ENCODE data around the gene CERK.

CERK gene

DNA sequence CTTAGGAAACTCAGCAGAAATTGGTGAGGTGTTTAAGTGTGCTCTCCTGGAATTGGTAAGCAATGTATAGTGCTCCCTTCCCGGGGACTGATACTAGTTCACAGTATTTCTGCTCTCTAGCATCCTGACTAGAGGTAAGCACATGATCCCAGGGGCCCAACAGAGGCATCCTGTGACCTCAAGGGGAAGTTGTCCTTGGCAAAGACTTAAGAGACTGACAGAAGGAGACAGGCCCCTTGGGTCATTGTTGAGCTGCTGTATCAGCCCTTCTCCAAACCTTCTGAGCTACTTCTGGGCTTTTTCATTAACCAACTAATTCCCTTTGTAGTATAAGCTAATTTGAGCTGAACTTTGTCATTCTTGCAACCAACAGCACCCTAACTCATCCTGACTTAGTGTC lies 20.1 kb upstream of the CERK start:
- TF ChIP-seq GATA2 (IDR thresholded peaks at IDR 0.05; ENCODE audit: low read depth, low read length), result no peak
- TF ChIP-seq GATA3 (IDR thresholded peaks at IDR 0.05; ENCODE audit: low read depth, low read length), result no peak

DNA sequence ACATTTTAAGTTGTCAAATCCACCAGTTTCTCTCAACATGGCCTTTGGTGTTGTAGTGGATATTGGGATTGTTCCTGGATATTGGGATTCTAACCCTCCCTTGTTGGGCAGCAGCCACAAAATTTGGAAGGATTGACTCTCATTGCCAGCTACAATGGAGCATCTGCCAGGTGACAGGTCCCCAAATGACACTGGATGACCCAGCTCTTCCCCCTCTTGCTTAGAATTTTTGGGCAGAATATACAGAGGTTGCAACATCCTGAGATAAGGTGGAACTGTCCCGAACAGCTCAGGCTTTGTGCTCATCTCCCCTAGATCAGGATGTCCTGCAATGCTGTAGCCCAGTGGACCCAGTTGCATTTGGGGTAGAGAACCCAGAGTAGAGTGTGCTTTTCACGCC lies 19.1 kb upstream of the CERK start:
- TF ChIP-seq GATA2 (IDR thresholded peaks at IDR 0.05; ENCODE audit: low read depth, low read length), result no peak
- TF ChIP-seq GATA3 (IDR thresholded peaks at IDR 0.05; ENCODE audit: low read depth, low read length), result no peak

DNA sequence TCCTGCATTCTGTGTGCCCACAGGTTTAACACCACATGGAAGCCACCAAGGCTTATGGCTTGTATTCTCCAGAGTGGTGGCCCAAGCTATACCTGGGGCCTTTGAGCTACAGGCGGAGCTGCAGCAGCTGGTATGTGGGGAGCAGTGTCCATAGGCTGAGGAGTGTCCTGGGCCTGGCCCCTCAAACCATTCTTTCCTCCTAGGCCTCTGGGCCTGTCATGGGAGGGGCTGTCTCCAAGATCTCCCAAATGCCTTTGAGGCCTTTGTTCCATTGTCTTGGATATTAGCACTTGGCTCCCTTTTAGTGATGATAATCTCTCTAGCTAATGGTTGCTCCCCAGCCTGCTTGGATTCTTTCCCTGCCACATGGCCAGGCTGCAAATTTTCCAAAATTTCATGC lies 18.0 kb upstream of the CERK start:
- TF ChIP-seq GATA3 (IDR thresholded peaks at IDR 0.05; ENCODE audit: low read depth, low read length) (no peak), GATA2 (IDR thresholded peaks at IDR 0.05; ENCODE audit: low read depth, low read length) (no peak)

DNA sequence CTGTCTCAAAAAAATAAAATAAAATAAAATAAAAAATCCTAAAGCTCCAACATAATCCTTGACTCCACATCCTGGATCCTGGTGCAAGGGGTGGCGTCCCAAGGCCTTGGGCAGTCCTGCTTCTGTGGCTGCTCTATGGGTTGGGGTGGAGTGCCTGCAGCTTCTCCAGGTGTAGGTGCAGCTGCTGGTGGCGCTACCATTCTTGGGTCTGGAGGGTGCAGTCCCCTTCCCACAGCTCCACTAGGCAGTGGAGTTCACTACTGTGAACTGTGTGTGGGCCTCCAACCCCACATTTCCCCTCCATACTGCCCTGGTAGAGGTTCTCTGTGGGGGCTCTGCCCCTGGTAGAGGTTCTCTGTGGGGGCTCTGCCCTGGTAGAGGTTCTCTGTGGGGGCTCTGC lies 17.5 kb upstream of the CERK start:
- TF ChIP-seq GATA2 (IDR thresholded peaks at IDR 0.05; ENCODE audit: low read depth, low read length) (no peak), GATA3 (IDR thresholded peaks at IDR 0.05; ENCODE audit: low read depth, low read length) (no peak)

DNA sequence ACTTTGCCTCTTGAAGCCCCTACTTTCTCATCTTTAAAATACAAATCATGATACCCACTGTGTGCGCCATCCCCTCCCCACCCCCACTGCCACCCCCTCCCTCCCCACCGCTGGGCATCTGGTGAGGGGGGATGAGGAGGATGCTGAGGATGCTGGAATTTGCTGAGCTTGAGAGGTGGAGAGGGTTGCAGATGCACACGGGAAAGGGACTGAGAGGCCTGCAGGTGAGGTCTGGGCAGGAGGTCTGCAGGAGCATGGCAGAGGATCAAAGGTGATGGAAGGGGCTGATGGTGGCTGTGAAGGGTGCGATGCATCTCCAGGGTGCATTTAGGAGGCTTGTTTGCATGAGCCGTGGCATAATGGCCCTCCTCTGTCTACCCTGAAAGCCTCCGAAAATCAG lies 16.8 kb upstream of the CERK start:
- no peak for TF ChIP-seq GATA2 (IDR thresholded peaks at IDR 0.05; ENCODE audit: low read depth, low read length)
- TF ChIP-seq GATA3 (IDR thresholded peaks at IDR 0.05; ENCODE audit: low read depth, low read length), result no peak

DNA sequence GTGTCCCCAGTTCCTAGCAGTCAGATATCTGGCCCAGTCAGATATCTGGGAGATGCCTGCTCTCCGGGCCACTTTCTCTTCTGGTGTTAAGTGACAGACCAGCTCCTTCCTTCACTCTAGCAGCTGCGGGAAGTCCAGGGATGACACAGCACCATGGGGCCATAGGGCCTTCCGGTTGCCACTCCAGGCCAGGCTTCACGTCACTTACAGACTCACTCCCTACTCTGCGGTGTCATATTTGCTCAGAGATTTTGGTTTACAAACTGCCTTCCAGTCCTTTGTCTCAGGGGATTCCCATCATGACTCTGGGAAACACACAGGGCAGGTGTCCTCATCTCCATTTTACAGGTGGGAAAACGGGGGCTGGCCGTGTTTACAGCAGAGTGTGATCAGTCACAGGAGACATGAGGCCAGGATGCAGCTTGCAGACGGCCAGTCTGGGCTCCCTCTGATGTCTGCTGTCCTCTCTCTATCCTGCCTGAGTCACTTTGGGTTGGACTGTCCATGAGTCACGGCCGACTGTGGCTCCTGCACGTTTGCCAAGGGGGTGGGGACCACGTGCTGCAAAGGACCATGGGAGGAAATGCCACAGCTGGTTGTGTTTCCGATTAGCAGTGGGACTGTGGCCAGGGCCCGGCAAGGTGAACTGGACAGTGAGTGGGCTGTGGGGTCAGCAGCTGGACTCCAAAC lies 16.2 kb upstream of the CERK start:
- TF ChIP-seq GATA3 (IDR thresholded peaks at IDR 0.05; ENCODE audit: low read depth, low read length) (no peak), GATA2 (IDR thresholded peaks at IDR 0.05; ENCODE audit: low read depth, low read length) (no peak)

DNA sequence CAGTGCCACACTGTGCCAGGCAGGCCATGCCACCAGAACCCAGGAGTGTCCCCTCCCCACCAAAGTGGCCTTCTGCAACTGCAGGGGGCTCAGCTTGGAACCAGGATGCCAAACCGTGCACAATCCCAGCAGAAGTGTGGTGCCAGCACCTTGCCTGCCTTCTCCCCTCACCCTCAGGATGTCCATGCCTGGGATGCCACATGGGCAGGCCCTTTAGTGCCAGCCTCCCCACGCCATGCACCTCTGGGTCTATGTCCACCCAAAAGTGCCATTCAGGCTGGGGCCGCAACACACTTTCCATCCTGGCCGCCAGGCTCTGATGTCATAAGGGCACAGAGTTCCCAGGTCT lies 15.7 kb upstream of the CERK start:
- no peak for TF ChIP-seq GATA3 (IDR thresholded peaks at IDR 0.05; ENCODE audit: low read depth, low read length)
- TF ChIP-seq GATA2 (IDR thresholded peaks at IDR 0.05; ENCODE audit: low read depth, low read length), result no peak

DNA sequence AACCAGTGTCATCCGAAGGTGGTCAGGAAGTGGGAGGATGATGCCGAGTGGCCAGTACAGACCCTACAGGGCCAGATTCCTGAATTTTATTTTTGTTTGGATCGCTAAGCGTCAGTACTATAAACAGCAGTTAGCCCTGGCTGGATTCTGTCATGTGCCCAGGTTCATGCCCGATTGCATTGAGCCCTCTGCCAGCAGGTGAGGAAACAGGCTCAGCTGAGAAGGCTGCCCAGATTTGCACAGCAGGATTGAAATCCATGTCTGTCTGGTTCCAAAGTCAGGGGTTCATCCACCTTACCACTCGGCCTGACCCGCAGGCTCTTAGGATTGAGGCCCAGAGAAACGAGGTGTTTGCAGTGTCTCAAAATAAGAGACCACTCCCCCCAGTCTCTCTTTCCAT lies 15.3 kb upstream of the CERK start:
- TF ChIP-seq GATA3 (IDR thresholded peaks at IDR 0.05; ENCODE audit: low read depth, low read length) (no peak), GATA2 (IDR thresholded peaks at IDR 0.05; ENCODE audit: low read depth, low read length) (no peak)

DNA sequence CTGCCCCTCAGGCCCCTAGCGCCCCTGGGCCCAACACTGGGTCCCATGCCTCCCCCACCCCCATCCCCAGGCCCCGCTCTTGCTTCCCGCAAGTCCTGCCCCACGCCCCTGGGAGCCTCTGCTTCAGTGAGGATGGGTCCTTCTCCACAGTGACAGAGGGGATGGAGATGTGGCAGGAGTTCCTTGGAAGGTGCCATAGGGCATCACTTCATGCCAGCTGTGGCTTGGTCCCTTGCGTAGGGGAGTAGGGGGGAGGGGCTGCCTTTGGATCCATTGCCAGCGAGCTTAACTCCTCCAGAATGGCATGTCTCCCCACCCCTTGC lies 14.9 kb upstream of the CERK start:
- TF ChIP-seq GATA2 (IDR thresholded peaks at IDR 0.05; ENCODE audit: low read depth, low read length) (no peak), GATA3 (IDR thresholded peaks at IDR 0.05; ENCODE audit: low read depth, low read length) (no peak)

DNA sequence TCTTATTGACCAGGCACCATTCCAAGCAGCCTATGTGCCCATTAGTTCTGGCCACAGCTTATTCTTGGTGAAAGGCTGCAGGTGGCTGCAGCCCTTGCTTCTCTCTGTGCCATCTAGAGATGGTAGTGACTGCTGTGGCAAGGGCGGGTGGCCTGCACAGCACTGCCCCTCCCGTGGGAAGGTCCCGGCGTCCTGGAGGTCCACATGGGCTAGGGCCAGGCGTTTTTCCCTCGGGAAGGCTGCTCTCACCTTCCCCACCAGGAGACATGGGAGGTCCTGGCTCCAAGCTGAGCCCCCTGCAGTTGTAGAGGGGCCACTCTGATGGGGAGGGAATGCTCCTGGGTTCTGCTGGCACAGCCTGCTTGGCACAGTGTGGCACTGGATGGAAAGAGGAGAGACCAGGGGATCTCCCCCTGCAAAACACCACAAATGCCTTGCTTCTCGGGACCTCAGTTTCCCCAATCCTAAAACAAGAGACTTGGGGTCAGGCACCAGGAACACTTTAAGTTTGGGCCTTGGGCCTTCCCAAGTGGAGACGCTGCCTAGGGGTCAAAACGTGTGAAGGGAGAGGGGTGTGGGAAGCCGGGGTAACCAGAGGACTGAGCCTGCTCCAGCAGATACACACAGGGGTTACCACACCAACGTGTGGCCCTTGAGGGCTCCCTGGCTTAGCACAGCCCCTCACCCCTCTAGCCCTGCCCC lies 14.4 kb upstream of the CERK start:
- TF ChIP-seq GATA3 (IDR thresholded peaks at IDR 0.05; ENCODE audit: low read depth, low read length), result no peak
- TF ChIP-seq GATA2 (IDR thresholded peaks at IDR 0.05; ENCODE audit: low read depth, low read length), result no peak

DNA sequence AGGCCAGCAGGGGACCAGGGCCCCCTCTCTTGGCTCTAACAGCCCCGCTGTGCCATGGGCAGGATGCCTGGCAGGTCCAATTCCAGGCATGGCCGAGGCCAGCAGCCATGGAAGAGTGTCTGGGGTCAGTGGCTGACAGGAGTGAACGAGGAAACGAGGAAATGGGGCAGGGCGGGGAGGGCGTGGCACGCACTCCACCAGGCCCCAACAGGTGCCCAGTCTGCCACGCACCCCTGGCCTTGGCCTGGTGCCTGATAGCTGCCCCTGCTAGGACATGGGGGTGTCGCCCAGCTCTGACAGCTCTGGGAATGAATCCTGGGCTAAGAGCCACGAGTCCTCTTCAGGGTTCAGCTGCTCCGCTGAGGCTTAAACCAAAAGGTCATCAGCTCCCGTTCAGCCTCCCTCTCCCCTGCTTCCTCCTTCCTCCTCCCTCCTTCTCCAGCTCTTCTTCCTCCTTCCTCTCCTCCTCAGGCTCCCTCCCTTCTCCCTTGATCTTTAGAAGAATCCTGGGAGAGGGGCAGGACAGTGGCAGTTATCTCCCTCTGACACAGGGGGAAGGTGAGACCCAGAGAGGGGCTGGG lies 12.9 kb upstream of the CERK start:
- TF ChIP-seq GATA3 (IDR thresholded peaks at IDR 0.05; ENCODE audit: low read depth, low read length) (no peak), GATA2 (IDR thresholded peaks at IDR 0.05; ENCODE audit: low read depth, low read length) (no peak)

DNA sequence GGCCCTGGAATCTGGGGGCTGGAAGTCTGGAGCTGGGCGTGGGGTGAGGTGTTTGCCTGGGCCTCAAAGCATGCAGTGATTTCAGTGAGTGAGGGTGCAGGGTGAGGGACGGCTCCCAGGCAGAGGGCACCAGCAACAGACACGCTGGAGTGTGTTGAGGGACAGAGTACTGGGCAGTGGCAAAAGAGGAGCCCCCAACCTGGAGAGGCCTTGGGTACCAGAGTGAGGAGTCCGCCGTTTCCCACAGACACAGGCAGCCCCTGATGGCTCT lies 12.4 kb upstream of the CERK start:
- no peak for TF ChIP-seq GATA3 (IDR thresholded peaks at IDR 0.05; ENCODE audit: low read depth, low read length)
- TF ChIP-seq GATA2 (IDR thresholded peaks at IDR 0.05; ENCODE audit: low read depth, low read length), result no peak

DNA sequence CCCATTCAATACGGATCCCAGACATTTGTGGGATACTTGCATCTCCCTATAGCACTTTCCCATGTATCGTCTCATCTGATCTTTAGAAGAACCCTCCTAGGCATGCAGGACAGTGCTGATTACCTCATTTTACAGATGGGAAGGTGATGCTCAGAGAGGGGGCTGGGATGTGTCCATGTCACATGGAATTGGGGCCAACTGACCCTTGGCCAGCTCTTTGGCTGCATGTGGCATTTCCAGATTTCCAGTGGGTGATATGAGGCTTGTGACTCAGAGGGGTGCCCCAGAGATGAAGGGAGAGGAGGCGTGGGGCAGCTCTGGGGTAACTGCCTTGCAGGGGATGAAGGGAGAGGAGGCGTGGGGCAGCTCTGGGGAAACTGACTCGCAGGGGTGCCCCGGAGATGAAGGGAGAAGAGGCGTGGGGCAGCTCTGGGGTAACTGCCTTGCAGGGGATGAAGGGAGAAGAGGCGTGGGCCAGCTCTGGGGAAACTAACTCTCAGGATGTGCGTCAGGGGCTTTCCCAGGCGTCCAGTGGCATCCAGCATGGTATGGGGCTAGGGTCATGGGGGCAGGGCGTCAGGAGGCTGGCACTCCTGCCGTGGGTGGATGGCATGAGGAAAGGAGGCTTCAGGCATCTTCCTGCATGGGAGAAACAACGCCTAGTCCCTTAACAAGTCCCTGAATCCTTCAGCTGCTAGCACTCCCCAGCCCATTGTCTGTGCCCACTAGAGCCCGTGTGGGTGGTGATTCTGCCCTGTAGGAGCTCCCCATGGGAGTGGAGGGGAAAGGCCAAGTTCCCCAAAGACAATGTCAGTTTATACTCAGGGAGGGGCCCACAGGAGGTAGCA lies 11.9 kb upstream of the CERK start:
- no peak for TF ChIP-seq GATA2 (IDR thresholded peaks at IDR 0.05; ENCODE audit: low read depth, low read length)
- TF ChIP-seq GATA3 (IDR thresholded peaks at IDR 0.05; ENCODE audit: low read depth, low read length), result no peak

DNA sequence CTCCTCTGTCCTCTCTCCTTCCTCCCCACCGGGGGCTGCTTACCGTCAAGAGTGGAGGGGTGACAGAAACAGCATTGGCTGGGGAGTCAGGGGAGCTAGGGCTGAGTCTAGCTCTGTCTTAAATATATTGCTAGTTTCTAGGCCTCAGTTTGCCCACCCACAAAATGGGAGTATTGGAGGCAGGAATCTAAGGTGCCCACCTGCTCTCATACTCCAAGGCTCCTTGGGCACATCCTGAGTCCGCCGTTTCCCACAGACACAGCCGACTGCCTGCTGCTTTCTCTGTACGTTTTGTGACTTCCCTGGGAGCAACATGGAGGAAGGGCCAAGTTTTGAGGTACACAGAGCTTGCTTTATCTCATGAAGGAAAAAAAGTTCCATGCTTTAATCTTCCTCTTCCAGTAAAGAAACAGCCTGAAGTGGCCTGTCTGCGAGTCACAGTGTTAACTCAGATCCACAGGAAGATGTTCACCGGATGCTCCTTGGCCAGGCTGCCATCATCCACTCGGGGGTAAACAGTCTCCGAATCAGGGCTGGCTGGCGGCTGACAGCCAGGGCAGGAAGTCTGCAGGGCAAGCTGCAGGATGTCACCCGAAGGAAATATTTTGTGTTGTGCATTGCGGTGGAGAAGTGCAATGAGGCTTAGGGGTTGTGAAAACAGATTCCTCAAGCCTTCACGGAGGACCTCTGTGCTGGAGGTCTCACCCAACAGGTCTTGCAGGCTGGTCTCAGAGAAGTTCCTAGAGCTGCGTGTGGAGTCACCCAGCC lies 11.0 kb upstream of the CERK start:
- TF ChIP-seq GATA2 (IDR thresholded peaks at IDR 0.05; ENCODE audit: low read depth, low read length) (no peak), GATA3 (IDR thresholded peaks at IDR 0.05; ENCODE audit: low read depth, low read length) (no peak)
